H1 (cell line): ENCODE data around the gene KLF16. TPM values are rescaled to one million over a fixed set of nuclear protein-coding genes. Genes with fewer than 3 reads are reported as not detected.

Experiments used
- GABPA ChIP-seq: IDR thresholded peaks from 2 replicates; pipeline ENCODE4 v1.6.1; 2011; ENCODE audit warnings: mild to moderate bottlenecking, low read length, moderate library complexity, borderline replicate concordance; ENCODE audit not compliant: insufficient read depth
- POLR2A ChIP-seq, 2 experiments: IDR thresholded peaks; 1 replicate in 1 of 2; 2 replicates in 1 of 2; pipeline ENCODE4 v1.6.1; 2011; ENCODE audit warnings: low read depth in 2 of 2, low read length in 2 of 2, mild to moderate bottlenecking in 2 of 2; ENCODE audit errors: control extremely low read depth in 1 of 2
- POU5F1 ChIP-seq: IDR thresholded peaks from 2 replicates; pipeline ENCODE4 v1.6.1; 2011; ENCODE audit warnings: low read depth, mild to moderate bottlenecking, low read length, moderate library complexity
- RAD21 ChIP-seq, 2 experiments: IDR thresholded peaks in 1 of 2; conservative IDR thresholded peaks in 1 of 2; 2 replicates each; pipeline ENCODE4 v1.6.1; 2011; ENCODE audit warnings: low read depth in 2 of 2, low read length in 2 of 2, improper control_type of control experiment in 1 of 2, inconsistent platforms in 1 of 2, mild to moderate bottlenecking in 1 of 2, moderate library complexity in 1 of 2
- TCF12 ChIP-seq: IDR thresholded peaks from 2 replicates; pipeline ENCODE4 v1.6.1; 2011; ENCODE audit warnings: low read depth, mild to moderate bottlenecking, low read length
- polyA plus RNA-seq, 7 experiments: library from polyadenylated mRNA; depleted of rRNA in 3 of 7; stranded (reverse) in 5 of 7; unstranded in 2 of 7; fragments of >200 nt in 5 of 7; fragments of 200-250 nt in 2 of 7; gene quantifications; 1 replicate in 5 of 7; 2 replicates in 1 of 7; 4 replicates in 1 of 7; pipeline versions ENCODE4 v1.2.1 to v1.2.3, GENCODE V29; 2011 to 2013; ENCODE audit warnings: missing spikeins in 2 of 7, mixed read lengths in 2 of 7
- total RNA-seq: library from RNA; stranded (reverse); fragmentation: NEBNext Ultra II Directional; extraction: Animal tissue kit (Norgen Biotek cat#: 25700); gene quantifications from 2 replicates; pipeline ENCODE4 v1.2.1, GENCODE V29; 2021

The KLF16 gene
- total and polyA plus RNA-seq, 2 of the 8 experiments (the other 6 are each of a cell fraction or from before 2014, with no cell fraction given) = 14.3 to 45.9 TPM

DNA sequence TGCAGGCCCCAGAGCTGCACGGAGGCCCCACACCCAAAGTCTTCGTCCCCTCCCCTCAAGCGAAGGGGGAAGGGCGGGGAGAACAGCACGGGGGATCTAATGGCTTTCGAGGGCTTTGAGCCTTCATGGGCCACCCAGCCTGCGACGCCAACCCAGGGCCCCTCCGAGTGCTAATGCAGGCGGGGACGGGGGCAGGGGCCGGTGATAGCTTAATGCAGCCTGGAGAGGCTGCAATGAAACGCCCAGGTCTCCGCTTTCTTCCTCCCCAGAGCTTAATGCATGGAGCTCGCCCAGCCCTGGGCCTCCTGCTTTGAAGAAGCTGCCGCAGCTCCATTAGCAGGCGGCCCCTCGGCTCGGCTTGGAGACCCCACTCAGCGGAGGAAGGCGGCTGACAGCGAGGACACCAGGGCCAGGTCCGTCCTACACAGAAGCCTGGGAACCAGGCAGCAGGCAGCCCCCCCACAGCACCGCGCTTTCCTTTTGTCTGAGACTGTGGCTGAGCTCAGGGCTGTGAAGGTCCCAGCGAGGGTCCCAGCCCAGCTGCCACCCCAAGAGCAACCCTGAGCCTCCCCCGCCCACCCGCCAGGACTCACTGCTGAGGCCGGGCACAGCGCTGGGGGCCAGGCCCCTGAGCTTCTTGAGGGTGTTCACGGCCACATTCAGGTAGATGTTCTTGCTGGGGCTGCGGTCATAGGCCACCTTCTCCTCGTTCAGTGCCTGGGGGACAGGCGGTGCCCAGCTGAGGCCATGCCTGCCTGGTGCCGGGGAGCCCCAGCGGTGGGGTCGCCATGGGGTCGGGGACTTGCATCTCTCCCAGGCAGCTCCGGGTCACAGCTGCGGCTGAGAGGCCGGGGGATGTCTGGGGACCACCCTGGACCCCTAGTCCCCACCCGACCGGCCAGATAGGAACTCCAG is 43.8 kb downstream of the KLF16 start (continued):
- TF ChIP-seq GABPA (no peak), POLR2A (IDR thresholded peaks at IDR 0.05; ENCODE audit: control extremely low read depth in 1 of 2, low read depth in 2 of 2, low read length in 2 of 2) (no peak), RAD21 (IDR thresholded peaks at IDR 0.05 in 1 of 2, conservative IDR thresholded peaks at IDR 0.05 in 1 of 2; ENCODE audit: low read depth in 2 of 2, low read length in 2 of 2) (no peak), TCF12 (no peak), POU5F1 (no peak)
